ENCODE data around the gene KRTAP4-3.
"Not testable (repeated sequence)": the region's sequence is repeated elsewhere in the genome, so short reads cannot be mapped to it uniquely, and the experiment has no call there.

KRTAP4-3 gene

DNA sequence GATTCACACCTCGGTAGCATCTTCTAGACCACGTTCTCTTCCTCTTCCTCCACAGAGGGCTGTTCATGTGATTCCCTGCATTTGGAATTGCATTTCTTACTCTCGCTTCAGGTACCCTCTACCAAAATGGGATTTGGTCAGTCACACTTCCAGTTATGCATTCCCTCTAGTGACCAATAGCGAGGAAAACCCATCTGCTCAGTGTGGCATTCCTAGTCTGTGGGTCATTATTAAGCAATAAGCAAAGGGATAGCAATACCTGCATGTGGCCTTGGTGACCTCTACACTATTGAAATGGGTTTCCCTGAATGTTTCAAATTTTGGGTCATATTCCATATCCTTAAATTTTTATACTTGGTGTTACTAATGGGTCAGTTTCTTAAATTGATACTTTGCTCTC lies 18.0 kb downstream of the KRTAP4-3 start:
- DNase-seq = no peak

DNA sequence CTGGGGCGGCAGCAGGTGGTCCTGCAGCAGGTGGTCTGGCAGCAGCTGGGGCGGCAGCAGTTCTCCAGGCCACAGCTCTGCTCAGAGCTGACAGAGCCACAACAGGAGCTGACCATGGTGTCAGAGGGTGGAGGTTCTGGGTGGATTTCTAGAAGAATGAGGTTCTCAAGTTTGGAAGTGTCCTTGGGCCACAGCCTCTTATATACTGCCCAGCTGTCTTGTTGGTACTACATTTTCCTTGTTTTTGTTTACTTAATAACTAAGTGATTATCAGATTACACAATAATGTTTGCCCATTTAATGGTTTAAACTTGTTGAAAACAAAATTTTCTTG lies 18.4 kb downstream of the KRTAP4-3 start, which contains the start of gene KRTAP4-5:
KRTAP4-5 (minus strand) TSS at position 174 of the 334 bp plus-strand sequence; CDS start at position 116, 58 bp downstream.
- DNase-seq = no peak

DNA sequence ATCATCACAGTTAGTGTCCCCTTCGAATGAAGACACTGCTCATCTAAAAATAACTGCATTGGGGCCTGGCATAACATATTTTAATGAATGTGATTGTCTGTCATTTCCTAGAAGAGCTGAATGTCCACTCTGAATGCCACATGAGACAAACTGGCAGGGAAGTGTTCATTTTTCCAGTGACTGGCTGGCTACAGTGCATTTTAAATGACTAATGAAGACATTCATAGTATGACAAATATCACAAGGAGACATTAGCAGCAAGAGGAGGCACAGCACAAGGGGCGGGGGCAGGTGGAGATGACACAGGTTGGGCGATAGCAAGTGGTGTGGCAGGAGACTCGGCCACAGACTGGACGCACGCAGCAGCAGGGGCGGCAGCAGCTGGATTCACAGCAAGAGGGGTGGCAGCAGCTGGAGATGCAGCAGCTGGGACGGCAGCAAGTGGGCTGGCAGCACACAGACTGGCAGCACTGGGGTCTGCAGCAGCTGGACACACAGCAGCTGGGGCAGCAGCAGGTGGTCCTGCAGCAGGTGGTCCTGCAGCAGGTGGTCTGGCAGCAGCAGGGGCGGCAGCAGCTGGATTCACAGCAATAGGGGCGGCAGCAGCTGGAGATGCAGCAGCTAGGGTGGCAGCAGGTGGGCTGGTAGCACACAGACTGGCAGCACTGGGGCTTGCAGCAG lies 18.9 kb downstream of the KRTAP4-3 start:
- not testable (repeated sequence) for DNase-seq

DNA sequence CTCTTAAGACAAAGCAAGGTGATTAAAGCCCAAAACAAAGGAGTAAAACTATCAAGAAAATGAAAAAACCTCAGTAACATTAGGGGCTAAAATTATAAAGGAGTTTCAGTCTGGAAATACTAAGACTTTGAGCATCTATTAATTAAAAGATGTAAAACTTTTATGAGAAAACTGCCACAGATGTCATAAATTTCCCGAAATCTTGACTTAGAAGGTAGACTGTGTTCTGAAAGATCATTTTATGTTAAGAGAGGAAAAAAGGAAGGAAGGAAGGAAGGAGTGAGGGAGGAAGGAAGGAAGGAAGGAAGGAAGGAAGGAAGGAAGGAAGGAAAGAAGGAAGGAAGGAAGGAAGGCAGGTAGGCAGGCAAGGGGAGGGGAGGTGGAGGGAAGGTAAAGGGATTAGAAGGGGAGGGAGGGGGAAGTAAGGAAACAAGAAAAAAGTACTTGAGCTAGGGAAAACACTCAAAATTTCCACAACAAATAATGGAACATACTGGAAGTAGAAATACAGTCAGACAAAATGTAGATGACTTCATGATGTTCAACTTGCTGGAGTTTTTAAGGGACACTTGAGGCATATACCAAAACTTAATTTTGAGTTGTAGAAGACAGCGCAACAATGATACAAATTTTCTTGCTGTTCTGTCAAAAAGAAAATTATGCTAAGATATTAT lies 20.4 kb downstream of the KRTAP4-3 start:
- DNase-seq = no peak

DNA sequence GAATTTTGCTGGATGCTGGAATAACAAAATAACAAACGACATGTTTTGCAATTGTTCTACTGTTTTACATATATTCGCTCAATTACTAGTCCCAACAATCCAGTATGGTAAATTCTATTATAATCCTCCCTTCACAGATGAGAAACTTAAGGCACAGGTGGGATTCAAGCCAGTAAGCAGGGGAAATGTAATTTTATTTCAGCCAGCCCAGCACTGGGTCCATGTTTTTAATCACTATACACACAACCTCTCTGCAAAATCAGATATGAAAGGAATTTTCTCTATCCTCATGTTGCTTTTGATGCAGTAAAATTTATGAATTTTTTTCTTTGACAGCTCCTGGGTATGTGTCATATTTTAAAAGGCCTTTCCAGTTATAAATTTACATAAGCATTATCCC lies 22.8 kb downstream of the KRTAP4-3 start:
- DNase-seq = no peak

DNA sequence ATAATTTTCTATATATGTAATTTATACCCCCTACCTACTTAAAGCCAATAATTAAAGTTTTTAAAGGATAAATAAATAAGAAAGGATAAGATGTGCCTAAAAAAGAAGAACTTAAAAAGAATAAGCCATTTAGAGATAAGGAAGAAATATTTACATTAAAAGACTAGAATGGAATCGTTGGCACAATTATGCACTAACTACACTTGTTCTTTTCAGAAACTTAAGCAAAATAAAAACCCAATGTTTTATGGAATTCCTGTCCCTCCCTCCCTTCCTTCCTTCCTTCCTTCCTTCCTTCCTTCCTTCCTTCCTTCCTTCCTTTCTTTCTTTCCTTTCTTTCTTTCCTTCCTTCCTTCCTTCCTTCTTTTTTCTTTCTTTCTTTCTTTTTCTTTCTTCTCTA lies 23.2 kb downstream of the KRTAP4-3 start:
- DNase-seq = no peak

DNA sequence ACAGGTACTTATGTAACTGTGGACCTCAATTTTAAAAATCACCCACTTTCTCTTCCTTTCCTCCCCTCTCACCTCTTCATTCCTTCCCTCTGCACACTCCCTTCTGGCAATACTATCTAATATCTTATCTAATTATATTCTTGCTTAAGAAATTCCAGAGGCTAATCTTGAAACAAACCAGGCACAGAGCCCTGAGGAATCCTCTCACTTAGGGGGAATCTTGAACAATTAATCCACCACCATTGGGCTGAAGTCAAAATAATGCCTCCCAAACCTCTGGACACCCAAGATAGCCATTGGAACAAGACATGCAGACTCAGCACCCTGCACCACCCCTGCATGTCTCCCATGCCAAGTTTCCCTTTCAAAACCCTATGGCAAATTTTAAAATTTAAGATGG lies 26.7 kb downstream of the KRTAP4-3 start:
- no peak for DNase-seq

GRCh38 chr17:41140360-41141131 lies 27.5 kb downstream of the KRTAP4-3 start, which contains the start of gene KRTAP4-6:
Gene KRTAP4-6, minus strand, starts transcription at chr17:41140544. Its CDS starts 57 bp downstream, at chr17:41140487.
- DNase-seq = no peak

DNA sequence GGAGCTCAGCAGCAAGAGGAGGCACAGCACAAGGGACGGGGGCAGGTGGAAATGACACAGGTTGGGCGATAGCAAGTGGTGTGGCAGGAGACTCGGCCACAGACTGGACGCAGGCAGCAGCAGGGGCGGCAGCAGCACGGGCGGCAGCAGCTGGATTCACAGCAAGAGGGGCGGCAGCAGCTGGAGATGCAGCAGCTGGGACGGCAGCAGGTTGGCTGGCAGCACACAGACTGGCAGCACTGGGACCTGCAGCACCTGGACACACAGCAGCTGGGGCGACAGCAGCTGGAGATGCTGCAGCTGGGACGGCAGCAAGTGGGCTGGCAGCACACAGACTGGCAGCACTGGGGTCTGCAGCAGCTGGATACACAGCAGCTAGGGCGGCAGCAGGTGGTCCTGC lies 28.2 kb downstream of the KRTAP4-3 start:
- not testable (repeated sequence) for DNase-seq

DNA sequence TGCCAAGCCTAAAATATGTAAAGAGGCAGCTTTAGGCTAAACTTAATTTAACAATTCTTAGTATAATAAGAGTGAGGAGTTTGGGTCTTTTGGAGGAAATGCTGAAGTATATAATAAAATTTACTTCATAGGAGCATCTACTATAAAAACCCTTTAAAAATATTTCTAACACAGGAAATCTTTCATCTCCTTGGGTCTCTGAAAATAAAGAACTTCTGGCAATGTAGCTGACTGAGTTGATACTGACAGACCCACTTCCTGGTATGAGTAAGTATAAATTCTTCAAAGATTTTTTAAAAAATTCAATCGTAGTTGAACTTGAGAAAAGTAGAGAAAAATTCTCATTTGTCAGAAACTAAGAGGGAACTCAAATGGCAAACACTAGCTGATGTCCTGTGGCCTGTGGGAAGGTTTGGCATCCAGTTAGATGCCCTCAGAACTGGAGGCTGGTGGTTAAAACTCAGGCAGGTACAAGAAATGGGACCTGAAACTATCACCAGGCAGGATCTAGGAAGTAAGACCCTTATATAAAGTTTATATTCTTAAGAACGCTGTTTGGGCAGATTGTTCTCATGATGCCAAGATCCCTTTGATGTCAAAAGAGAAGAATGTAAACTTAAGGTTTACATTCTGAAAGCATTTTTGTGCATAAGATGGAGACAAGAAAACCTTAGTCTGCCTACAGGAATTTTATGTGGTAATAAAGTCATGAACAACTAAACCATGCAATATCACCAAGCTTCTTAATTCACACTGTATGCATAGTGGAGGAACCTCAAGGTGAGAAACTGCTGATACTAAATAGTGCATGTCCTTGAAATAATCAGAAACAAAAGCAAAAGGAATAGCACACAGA lies 33.9 kb downstream of the KRTAP4-3 start:
- no peak for DNase-seq

GRCh38 chr17:41131979-41132378 lies 36.0 kb downstream of the KRTAP4-3 start:
- DNase-seq = no peak

DNA sequence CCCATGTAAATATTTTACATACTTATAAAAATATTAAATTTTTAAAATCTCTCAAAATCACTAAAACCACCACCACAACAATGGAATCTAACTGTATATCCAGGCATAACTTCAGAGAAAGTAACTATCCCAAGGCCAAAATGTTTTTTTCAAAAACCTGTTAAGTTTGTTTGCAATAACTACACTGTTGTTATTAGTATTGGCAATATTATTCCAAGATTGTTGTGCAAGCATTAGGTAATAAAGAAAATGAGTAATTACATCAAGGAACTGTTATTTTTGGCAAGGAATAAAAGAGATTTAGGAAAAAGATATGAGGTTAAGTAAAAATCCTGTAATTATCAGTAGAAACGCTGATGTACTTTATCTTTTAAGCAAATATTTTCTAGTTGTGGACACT lies 40.6 kb downstream of the KRTAP4-3 start:
- DNase-seq = no peak

DNA sequence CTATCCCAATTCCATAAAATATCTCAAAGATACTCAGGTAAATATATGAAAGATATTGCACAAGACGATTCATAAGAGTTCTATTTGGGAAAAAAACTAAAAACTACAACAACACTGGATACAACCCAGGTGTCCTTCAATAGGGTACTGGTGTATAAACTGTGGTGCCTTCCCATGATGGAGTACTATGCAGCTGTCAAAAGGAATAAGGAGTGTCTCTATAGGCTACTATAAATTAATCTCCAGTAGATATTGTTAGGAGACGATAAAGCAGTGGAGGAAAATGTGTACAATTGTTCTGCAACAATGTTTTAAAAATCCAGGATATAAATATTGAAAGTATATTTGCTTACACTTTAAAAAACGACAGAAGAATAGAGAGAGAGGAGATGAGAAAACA lies 41.6 kb downstream of the KRTAP4-3 start:
- DNase-seq = no peak

- no peak for DNase-seq
Measured at GRCh38 chr17:41125064-41125463, 43.0 kb downstream of the KRTAP4-3 start.

GRCh38 chr17:41123991-41124371 lies 44.0 kb downstream of the KRTAP4-3 start, which contains the start of gene KRTAP4-12:
Gene KRTAP4-12, minus strand, starts transcription at chr17:41124182. Its CDS starts 60 bp downstream, at chr17:41124122.
- not testable (repeated sequence) for DNase-seq

GRCh38 chr17:41123292-41123990 lies 44.6 kb downstream of the KRTAP4-3 start:
- not testable (repeated sequence) for DNase-seq

GRCh38 chr17:41121742-41122141 lies 46.3 kb downstream of the KRTAP4-3 start:
- no peak for DNase-seq

- DNase-seq = not testable (repeated sequence)
Measured at GRCh38 chr17:41119696-41120690, 48.0 kb downstream of the KRTAP4-3 start.

DNA sequence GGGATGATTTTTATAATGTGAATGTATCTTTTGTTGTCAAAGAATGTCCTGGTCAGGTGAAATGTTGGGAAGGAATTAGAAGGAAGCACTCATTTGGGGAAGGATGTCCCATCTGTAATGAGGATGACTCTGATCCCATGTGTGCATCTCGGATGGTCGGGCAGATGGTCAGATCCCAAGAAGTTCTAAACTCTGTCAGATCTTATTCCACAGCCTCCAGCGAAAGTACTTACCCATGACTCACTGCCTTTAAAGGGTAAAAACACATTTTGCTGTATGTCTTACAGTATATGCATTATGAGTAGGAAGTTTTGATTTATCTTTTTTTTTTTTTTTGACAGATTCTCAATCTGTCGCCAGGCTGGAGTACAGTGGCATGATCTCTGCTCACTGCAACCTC lies 49.3 kb downstream of the KRTAP4-3 start:
- no peak for DNase-seq

GRCh38 chr17:41117846-41118386 lies 50.1 kb downstream of the KRTAP4-3 start, which contains the start of gene KRTAP4-11:
Gene KRTAP4-11, minus strand, starts transcription at chr17:41118373. Its CDS starts 58 bp downstream, at chr17:41118315.
- DNase-seq = not testable (repeated sequence)

Measured in activated gamma-delta T cell treated with Interleukin-2 at 50 U/mL for 16 hours (primary cell).